HepG2 (cell line): ENCODE measurements around the gene PRR12.

ENCODE experiments used
- JUND ChIP-seq: sonication (generic); formaldehyde crosslinking; IDR thresholded peaks from 2 replicates; pipeline ENCODE4 v1.8.0; 2022; ENCODE audit warnings: mild to moderate bottlenecking, missing genetic modification reagents
- NFIC ChIP-seq: IDR thresholded peaks from 2 replicates; pipeline ENCODE4 v1.6.1; 2012; ENCODE audit warnings: mild to moderate bottlenecking, low read length, inconsistent platforms
- PBX2 ChIP-seq: IDR thresholded peaks from 2 replicates; pipeline ENCODE4 v1.6.1; 2016; ENCODE audit warnings: control low read depth
- POLR2A ChIP-seq, 2 experiments: IDR thresholded peaks; 2 replicates each; pipeline ENCODE4 v1.6.1; 2011; ENCODE audit warnings: low read depth in 2 of 2, low read length in 2 of 2, mild to moderate bottlenecking in 1 of 2, moderate library complexity in 1 of 2; ENCODE audit not compliant: insufficient read depth in 1 of 2
- POLR2AphosphoS2 ChIP-seq: IDR thresholded peaks from 2 replicates; pipeline ENCODE4 v1.6.1; 2011; ENCODE audit warnings: low read depth, low read length, improper control_type of control experiment
- ZNF256 ChIP-seq: sonication (generic); formaldehyde crosslinking; conservative IDR thresholded peaks from 2 replicates; pipeline ENCODE4 v1.4.0; 2020; ENCODE audit warnings: missing genetic modification reagents
- TF ChIP-seq, protein P1 (sequence below): sonication (generic); formaldehyde crosslinking; IDR thresholded peaks from 2 replicates; pipeline ENCODE4 v1.4.0; 2020; ENCODE audit warnings: low read depth, missing genetic modification reagents
- TF ChIP-seq, protein P2 (sequence below): sonication (generic); formaldehyde crosslinking; IDR thresholded peaks from 2 replicates; pipeline ENCODE4 v1.4.0; 2020; ENCODE audit warnings: missing genetic modification reagents, mild to moderate bottlenecking, borderline replicate concordance
- TF ChIP-seq, protein P3 (sequence below): sonication (generic); formaldehyde crosslinking; conservative IDR thresholded peaks from 2 replicates; pipeline ENCODE4 v1.4.0; 2020; ENCODE audit warnings: missing genetic modification reagents

GRCh38 chr19:49654581-49654980 is 63.6 kb downstream of the PRR12 start:
- TF ChIP-seq, protein P1, sequence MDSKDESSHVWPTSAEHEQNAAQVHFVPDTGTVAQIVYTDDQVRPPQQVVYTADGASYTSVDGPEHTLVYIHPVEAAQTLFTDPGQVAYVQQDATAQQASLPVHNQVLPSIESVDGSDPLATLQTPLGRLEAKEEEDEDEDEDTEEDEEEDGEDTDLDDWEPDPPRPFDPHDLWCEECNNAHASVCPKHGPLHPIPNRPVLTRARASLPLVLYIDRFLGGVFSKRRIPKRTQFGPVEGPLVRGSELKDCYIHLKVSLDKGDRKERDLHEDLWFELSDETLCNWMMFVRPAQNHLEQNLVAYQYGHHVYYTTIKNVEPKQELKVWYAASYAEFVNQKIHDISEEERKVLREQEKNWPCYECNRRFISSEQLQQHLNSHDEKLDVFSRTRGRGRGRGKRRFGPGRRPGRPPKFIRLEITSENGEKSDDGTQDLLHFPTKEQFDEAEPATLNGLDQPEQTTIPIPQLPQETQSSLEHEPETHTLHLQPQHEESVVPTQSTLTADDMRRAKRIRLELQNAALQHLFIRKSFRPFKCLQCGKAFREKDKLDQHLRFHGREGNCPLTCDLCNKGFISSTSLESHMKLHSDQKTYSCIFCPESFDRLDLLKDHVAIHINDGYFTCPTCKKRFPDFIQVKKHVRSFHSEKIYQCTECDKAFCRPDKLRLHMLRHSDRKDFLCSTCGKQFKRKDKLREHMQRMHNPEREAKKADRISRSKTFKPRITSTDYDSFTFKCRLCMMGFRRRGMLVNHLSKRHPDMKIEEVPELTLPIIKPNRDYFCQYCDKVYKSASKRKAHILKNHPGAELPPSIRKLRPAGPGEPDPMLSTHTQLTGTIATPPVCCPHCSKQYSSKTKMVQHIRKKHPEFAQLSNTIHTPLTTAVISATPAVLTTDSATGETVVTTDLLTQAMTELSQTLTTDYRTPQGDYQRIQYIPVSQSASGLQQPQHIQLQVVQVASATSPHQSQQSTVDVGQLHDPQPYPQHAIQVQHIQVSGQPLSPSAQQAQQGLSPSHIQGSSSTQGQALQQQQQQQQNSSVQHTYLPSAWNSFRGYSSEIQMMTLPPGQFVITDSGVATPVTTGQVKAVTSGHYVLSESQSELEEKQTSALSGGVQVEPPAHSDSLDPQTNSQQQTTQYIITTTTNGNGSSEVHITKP (CRISPR knock-in tag) = no peak
- TF ChIP-seq POLR2AphosphoS2 = no peak
- TF ChIP-seq POLR2A (IDR thresholded peaks at IDR 0.05; ENCODE audit: insufficient read depth in 1 of 2, low read depth in 2 of 2, low read length in 2 of 2) = no peak
- TF ChIP-seq PBX2 (CRISPR knock-in tag) = no peak
- TF ChIP-seq, protein P2, sequence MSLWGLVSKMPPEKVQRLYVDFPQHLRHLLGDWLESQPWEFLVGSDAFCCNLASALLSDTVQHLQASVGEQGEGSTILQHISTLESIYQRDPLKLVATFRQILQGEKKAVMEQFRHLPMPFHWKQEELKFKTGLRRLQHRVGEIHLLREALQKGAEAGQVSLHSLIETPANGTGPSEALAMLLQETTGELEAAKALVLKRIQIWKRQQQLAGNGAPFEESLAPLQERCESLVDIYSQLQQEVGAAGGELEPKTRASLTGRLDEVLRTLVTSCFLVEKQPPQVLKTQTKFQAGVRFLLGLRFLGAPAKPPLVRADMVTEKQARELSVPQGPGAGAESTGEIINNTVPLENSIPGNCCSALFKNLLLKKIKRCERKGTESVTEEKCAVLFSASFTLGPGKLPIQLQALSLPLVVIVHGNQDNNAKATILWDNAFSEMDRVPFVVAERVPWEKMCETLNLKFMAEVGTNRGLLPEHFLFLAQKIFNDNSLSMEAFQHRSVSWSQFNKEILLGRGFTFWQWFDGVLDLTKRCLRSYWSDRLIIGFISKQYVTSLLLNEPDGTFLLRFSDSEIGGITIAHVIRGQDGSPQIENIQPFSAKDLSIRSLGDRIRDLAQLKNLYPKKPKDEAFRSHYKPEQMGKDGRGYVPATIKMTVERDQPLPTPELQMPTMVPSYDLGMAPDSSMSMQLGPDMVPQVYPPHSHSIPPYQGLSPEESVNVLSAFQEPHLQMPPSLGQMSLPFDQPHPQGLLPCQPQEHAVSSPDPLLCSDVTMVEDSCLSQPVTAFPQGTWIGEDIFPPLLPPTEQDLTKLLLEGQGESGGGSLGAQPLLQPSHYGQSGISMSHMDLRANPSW (CRISPR knock-in tag) = no peak
- TF ChIP-seq, protein P3, sequence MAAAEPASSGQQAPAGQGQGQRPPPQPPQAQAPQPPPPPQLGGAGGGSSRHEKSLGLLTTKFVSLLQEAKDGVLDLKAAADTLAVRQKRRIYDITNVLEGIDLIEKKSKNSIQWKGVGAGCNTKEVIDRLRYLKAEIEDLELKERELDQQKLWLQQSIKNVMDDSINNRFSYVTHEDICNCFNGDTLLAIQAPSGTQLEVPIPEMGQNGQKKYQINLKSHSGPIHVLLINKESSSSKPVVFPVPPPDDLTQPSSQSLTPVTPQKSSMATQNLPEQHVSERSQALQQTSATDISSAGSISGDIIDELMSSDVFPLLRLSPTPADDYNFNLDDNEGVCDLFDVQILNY (CRISPR knock-in tag) = no peak
- TF ChIP-seq NFIC = no peak
- TF ChIP-seq JUND (CRISPR knock-in tag) = no peak
- no peak for TF ChIP-seq ZNF256 (CRISPR knock-in tag)
